ENCODE measurements around the gene ATP1B4. TPM values are rescaled to one million over a fixed set of nuclear protein-coding genes. Genes with fewer than 3 reads are reported as not detected.

Gene ATP1B4
- not detected in 2 replicates for total RNA-seq

DNA sequence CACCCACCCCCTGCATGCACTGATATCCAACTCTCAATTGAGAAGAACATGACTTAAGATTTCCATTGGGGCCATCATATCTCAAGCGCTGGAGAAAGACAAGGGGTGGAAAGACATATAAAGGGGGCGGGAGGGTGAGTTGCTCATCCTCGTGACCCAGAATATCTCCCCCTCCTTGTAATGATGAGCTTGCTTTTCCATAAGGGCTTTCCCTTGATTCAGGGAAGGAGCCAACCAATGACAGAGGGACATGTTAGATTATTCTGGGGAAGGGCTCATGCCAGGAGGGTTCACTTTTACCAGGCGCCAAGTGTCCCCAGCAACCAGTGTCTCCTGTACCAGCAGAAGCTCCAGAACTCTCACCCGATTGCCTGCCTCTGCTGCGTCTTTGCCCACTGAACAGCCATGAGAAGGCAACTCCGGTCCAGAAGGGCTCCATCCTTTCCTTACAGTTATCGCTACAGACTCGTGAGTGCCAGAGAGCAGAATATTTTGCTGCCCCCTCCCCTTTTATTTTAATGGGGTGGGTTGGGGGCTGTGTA lies at the start of gene ATP1B4:
ATP1B4 (plus strand) TSS at position 326 of the 542 bp plus-strand sequence; CDS start at position 406, 80 bp downstream.

Other genes with a start within 250 kb of the ATP1B4 start
- gene RHOXF1, start 246.2 kb upstream of the ATP1B4 start, total RNA-seq = not detected in 2 replicates
- not detected in 2 replicates for gene RHOXF2, start 203.5 kb upstream of the ATP1B4 start, total RNA-seq
- 7.9 and 9.2 TPM in 2 replicates for gene ZBTB33, start 111.3 kb upstream of the ATP1B4 start, total RNA-seq
- gene TMEM255A, start 50.6 kb upstream of the ATP1B4 start, total RNA-seq = 0.45 and 0.67 TPM in 2 replicates
- 82.8 and 88.3 TPM in 2 replicates for gene LAMP2, start 107.2 kb downstream of the ATP1B4 start, total RNA-seq
- 40.6 and 53.6 TPM in 2 replicates for gene CUL4B, start 198.9 kb downstream of the ATP1B4 start, total RNA-seq
- 50.2 and 58.7 TPM in 2 replicates for gene MCTS1, start 242.0 kb downstream of the ATP1B4 start, total RNA-seq

Measured in bronchus fibroblast of lung (primary cell).